Mesenchymal stem cell (in vitro differentiated cells and primary cell): ENCODE results near the gene ATP6V0E1.

Experiments
- DNase-seq: peaks from one replicate; pipeline ENCODE4 v3.0.0-alpha.2; 2013
- H2AFZ ChIP-seq: one replicate; pipeline ENCODE4 v1.6.1; 2013; ENCODE audit warnings: low read depth, mild to moderate bottlenecking, control low read depth, inconsistent platforms, low read length, moderate library complexity
- H2AK5ac ChIP-seq: 2 replicates; pipeline ENCODE4 v1.6.1; 2013; ENCODE audit warnings: low read length, moderate library complexity, mild to moderate bottlenecking, inconsistent platforms; ENCODE audit not compliant: severe bottlenecking
- H2BK120ac ChIP-seq: one replicate; pipeline ENCODE4 v1.6.1; 2013; ENCODE audit warnings: low read depth, mild to moderate bottlenecking, inconsistent platforms, low read length, moderate library complexity
- H2BK12ac ChIP-seq, 2 experiments: one replicate each; pipeline ENCODE4 v1.6.1; 2013; ENCODE audit warnings: inconsistent platforms in 2 of 2, low read length in 2 of 2, mild to moderate bottlenecking in 2 of 2, moderate library complexity in 2 of 2, control low read depth in 1 of 2
- H2BK15ac ChIP-seq: one replicate; pipeline ENCODE4 v1.6.1; 2013; ENCODE audit warnings: mild to moderate bottlenecking, low read depth, inconsistent platforms; ENCODE audit not compliant: poor library complexity, severe bottlenecking
- H2BK5ac ChIP-seq: 2 replicates; pipeline ENCODE4 v1.6.1; 2013; ENCODE audit warnings: low read depth, mild to moderate bottlenecking, low read length, control low read depth, inconsistent platforms; ENCODE audit not compliant: poor library complexity, severe bottlenecking
- H3K14ac ChIP-seq, 2 experiments: one replicate each; pipeline ENCODE4 v1.6.1; 2013; ENCODE audit warnings: inconsistent platforms in 2 of 2, low read length in 2 of 2, control low read depth in 1 of 2, mild to moderate bottlenecking in 1 of 2, moderate library complexity in 1 of 2
- H3K18ac ChIP-seq, 2 experiments: one replicate each; pipeline ENCODE4 v1.6.1; 2013; ENCODE audit warnings: inconsistent platforms in 2 of 2, low read length in 2 of 2, control low read depth in 1 of 2, low read depth in 1 of 2, mild to moderate bottlenecking in 1 of 2
- H3K23ac ChIP-seq, 2 experiments: one replicate each; pipeline ENCODE4 v1.6.1; 2013; ENCODE audit warnings: inconsistent platforms in 2 of 2, low read length in 2 of 2, mild to moderate bottlenecking in 2 of 2, moderate library complexity in 2 of 2, control low read depth in 1 of 2
- H3K27ac ChIP-seq: 2 replicates; pipeline ENCODE4 v1.5.1; 2013; ENCODE audit warnings: mild to moderate bottlenecking, moderate library complexity, low read length, control low read depth, inconsistent platforms; ENCODE audit not compliant: poor library complexity, severe bottlenecking
- H3K27me3 ChIP-seq, 2 experiments: 2 replicates each; pipeline versions ENCODE4 v1.6.1 to v1.7.0; 2013; ENCODE audit warnings: low read length in 2 of 2, mild to moderate bottlenecking in 2 of 2, moderate library complexity in 2 of 2, control low read depth in 1 of 2, inconsistent platforms in 1 of 2; ENCODE audit not compliant: control insufficient read depth in 1 of 2, insufficient read depth in 1 of 2
- H3K36me3 ChIP-seq, 2 experiments: 2 replicates each; pipeline versions ENCODE4 v1.6.1 to v1.7.0; 2013; ENCODE audit warnings: low read length in 2 of 2, control low read depth in 1 of 2, inconsistent platforms in 1 of 2, low read depth in 1 of 2, mild to moderate bottlenecking in 1 of 2; ENCODE audit not compliant: insufficient read depth in 2 of 2, control insufficient read depth in 1 of 2
- H3K4ac ChIP-seq, 2 experiments: one replicate each; pipeline ENCODE4 v1.6.1; 2013; ENCODE audit warnings: inconsistent platforms in 2 of 2, low read length in 2 of 2, mild to moderate bottlenecking in 2 of 2, moderate library complexity in 2 of 2, control low read depth in 1 of 2, low read depth in 1 of 2
- H3K4me1 ChIP-seq: 2 replicates; pipeline ENCODE4 v1.6.1; 2013; ENCODE audit warnings: low read depth, low read length, control low read depth; ENCODE audit not compliant: control insufficient read depth, insufficient read depth
- H3K4me2 ChIP-seq: 2 replicates; pipeline ENCODE4 v1.6.1; 2013; ENCODE audit warnings: low read length, mild to moderate bottlenecking, inconsistent platforms; ENCODE audit not compliant: poor library complexity, severe bottlenecking
- H3K4me3 ChIP-seq, 2 experiments: 2 replicates each; pipeline versions ENCODE4 v1.5.1 to v1.7.0; 2013; ENCODE audit warnings: low read length in 2 of 2, mild to moderate bottlenecking in 2 of 2, control low read depth in 1 of 2, low read depth in 1 of 2; ENCODE audit not compliant: insufficient read depth in 1 of 2
- H3K79me1 ChIP-seq: replicated peaks from 2 replicates; pipeline ENCODE4 v1.6.1; 2013; ENCODE audit warnings: mild to moderate bottlenecking, control low read depth, low read length, inconsistent platforms; ENCODE audit not compliant: poor library complexity, severe bottlenecking
- H3K9ac ChIP-seq: 2 replicates; pipeline ENCODE4 v1.7.0; 2013; ENCODE audit warnings: mild to moderate bottlenecking, low read length, moderate library complexity
- H3K9me3 ChIP-seq: 2 replicates; pipeline ENCODE4 v1.7.0; 2013; ENCODE audit warnings: mild to moderate bottlenecking, low read length; ENCODE audit not compliant: control insufficient read depth
- H4K8ac ChIP-seq: one replicate; pipeline ENCODE4 v1.6.1; 2013; ENCODE audit warnings: inconsistent platforms, mild to moderate bottlenecking, low read length, moderate library complexity
- H4K91ac ChIP-seq: one replicate; pipeline ENCODE4 v1.6.1; 2013; ENCODE audit warnings: mild to moderate bottlenecking, low read length, inconsistent platforms
- WGBS: methylation state at CpG from one replicate; pipeline ENCODE4 v1.1.7; 2013; ENCODE audit warnings: mixed read lengths; 5-methylcytosine and 5-hydroxymethylcytosine counted together

The ATP6V0E1 gene

GRCh38 chr5:172943283-172943841 is 40.2 kb upstream of the ATP6V0E1 start:
- H2BK5ac ChIP-seq, result no peak overlapping the region
- H3K4me3 ChIP-seq, result no peak overlapping the region
- peak overlapping the region in 1 of 2 experiments; percentile 63 for H3K4ac ChIP-seq
- H2BK120ac ChIP-seq, result peak overlapping the region; percentile 50
- peak overlapping the region in 1 of 2 experiments; percentile 0 for H3K14ac ChIP-seq
- peak overlapping the region; percentile 80 for H3K27ac ChIP-seq
- H3K9ac ChIP-seq, result peak overlapping the region; percentile 69
- no peaks in the 10 kb centered on the region for H3K27me3 ChIP-seq
- H2AFZ ChIP-seq, result no peak overlapping the region
- 30% methylated on average over 16 of the region's 18 CpGs for WGBS
- H2BK15ac ChIP-seq, result no peak overlapping the region
- peak overlapping the region in 1 of 2 experiments; percentile 3 for H2BK12ac ChIP-seq
- H3K4me1 ChIP-seq, result peaks cover 24% of the 10 kb centered on the region
- H4K8ac ChIP-seq, result peak overlapping the region; percentile 72
- peaks cover 54 to 74% of the 10 kb centered on the region in 2 experiments for H3K36me3 ChIP-seq
- peaks cover 1% of the 10 kb centered on the region for H3K79me1 ChIP-seq
- peak overlapping the region; percentile 93 for H2AK5ac ChIP-seq
- peak overlapping the region; percentile 30 for H4K91ac ChIP-seq
- peak; percentile 95 for DNase-seq
- no peaks in the 10 kb centered on the region for H3K9me3 ChIP-seq
- H3K4me2 ChIP-seq, result no peak overlapping the region
- H3K23ac ChIP-seq, result peak overlapping the region in 1 of 2 experiments; percentile 27
- H3K18ac ChIP-seq, result peak overlapping the region; percentile 13 to 80

- Histone ChIP-seq H3K9ac (peak overlapping the region; percentile 69), H3K4me2 (no peak overlapping the region), H3K4me3 (no peak overlapping the region), H3K27ac (peak overlapping the region; percentile 80), H3K36me3 (peaks cover 57 to 76% of the 10 kb centered on the region in 2 experiments), H2BK12ac (peak overlapping the region; percentile 69 to 88), H4K91ac (peak overlapping the region; percentile 30), H2AK5ac (peak overlapping the region; percentile 8), H4K8ac (peak overlapping the region; percentile 72), H3K4me1 (peaks cover 24% of the 10 kb centered on the region), H3K23ac (no peak overlapping the region), H3K14ac (peak overlapping the region in 1 of 2 experiments; percentile 57), H2BK120ac (peak overlapping the region; percentile 39), H3K18ac (peak overlapping the region; percentile 7 to 69), H3K4ac (peak overlapping the region; percentile 73 to 78), H2BK15ac (no peak overlapping the region), H3K27me3 (no peaks in the 10 kb centered on the region), H3K79me1 (peaks cover 1% of the 10 kb centered on the region), H2AFZ (no peak overlapping the region), H2BK5ac (no peak overlapping the region), H3K9me3 (no peaks in the 10 kb centered on the region)
- WGBS, result 71% methylated on average over 5 of the region's 8 CpGs
- DNase-seq, result no peak
Observed at GRCh38 chr5:172943906-172944305, 39.7 kb upstream of the ATP6V0E1 start.

GRCh38 chr5:172944741-172945140 is 38.8 kb upstream of the ATP6V0E1 start:
- peaks cover 24% of the 10 kb centered on the region for H3K4me1 ChIP-seq
- H3K18ac ChIP-seq, result peak overlapping the region in 1 of 2 experiments; percentile 11
- no peak for DNase-seq
- no peak overlapping the region for H2BK5ac ChIP-seq
- H2AFZ ChIP-seq, result no peak overlapping the region
- H2BK120ac ChIP-seq, result no peak overlapping the region
- H3K4ac ChIP-seq, result peak overlapping the region in 1 of 2 experiments; percentile 57
- H3K36me3 ChIP-seq, result peaks cover 53 to 75% of the 10 kb centered on the region in 2 experiments
- H3K23ac ChIP-seq, result no peak overlapping the region
- peaks cover 1% of the 10 kb centered on the region for H3K79me1 ChIP-seq
- H2AK5ac ChIP-seq, result peak overlapping the region; percentile 89
- H3K14ac ChIP-seq, result peak overlapping the region in 1 of 2 experiments; percentile 58
- 91% methylated on average over 5 of the region's 6 CpGs for WGBS
- H3K27ac ChIP-seq, result no peak overlapping the region
- no peaks in the 10 kb centered on the region for H3K9me3 ChIP-seq
- H3K9ac ChIP-seq, result no peak overlapping the region
- no peak overlapping the region for H4K91ac ChIP-seq
- no peak overlapping the region for H3K4me2 ChIP-seq
- H3K4me3 ChIP-seq, result no peak overlapping the region
- H2BK12ac ChIP-seq, result peak overlapping the region in 1 of 2 experiments; percentile 94
- no peaks in the 10 kb centered on the region for H3K27me3 ChIP-seq
- no peak overlapping the region for H2BK15ac ChIP-seq
- peak overlapping the region; percentile 52 for H4K8ac ChIP-seq

- H3K4me1 ChIP-seq, result peaks cover 24% of the 10 kb centered on the region
- H3K18ac ChIP-seq, result peak overlapping the region in 1 of 2 experiments; percentile 11
- no peak overlapping the region for H3K14ac ChIP-seq
- peaks cover 1% of the 10 kb centered on the region for H3K79me1 ChIP-seq
- no peaks in the 10 kb centered on the region for H3K27me3 ChIP-seq
- no peak overlapping the region for H2BK120ac ChIP-seq
- H2AFZ ChIP-seq, result no peak overlapping the region
- H3K9ac ChIP-seq, result no peak overlapping the region
- WGBS, result 87% methylated on average over 6 of the region's 6 CpGs
- H3K9me3 ChIP-seq, result no peaks in the 10 kb centered on the region
- H2BK15ac ChIP-seq, result no peak overlapping the region
- DNase-seq, result no peak
- H3K27ac ChIP-seq, result no peak overlapping the region
- peak overlapping the region in 1 of 2 experiments; percentile 48 for H2BK12ac ChIP-seq
- H4K8ac ChIP-seq, result no peak overlapping the region
- H3K4me2 ChIP-seq, result no peak overlapping the region
- peaks cover 49 to 73% of the 10 kb centered on the region in 2 experiments for H3K36me3 ChIP-seq
- peak overlapping the region in 1 of 2 experiments; percentile 33 for H3K4ac ChIP-seq
- peak overlapping the region; percentile 62 for H4K91ac ChIP-seq
- H3K4me3 ChIP-seq, result no peak overlapping the region
- no peak overlapping the region for H3K23ac ChIP-seq
- no peak overlapping the region for H2BK5ac ChIP-seq
- peak overlapping the region; percentile 89 for H2AK5ac ChIP-seq
Observed at GRCh38 chr5:172945151-172945550, 38.4 kb upstream of the ATP6V0E1 start.
